Activated CD4-positive, alpha-beta T cell treated with anti-CD3 and anti-CD28 coated beads for 36 hours (primary cell): ENCODE results near the gene AFP. TPM values are rescaled to one million over a fixed set of nuclear protein-coding genes. Genes with fewer than 3 reads are reported as not detected.

Experiments
- ATAC-seq: fragments of 200-7000 bp; cut with Tn5 transposase; one replicate; pipeline ENCODE4 v1.10.0; 2021; ENCODE audit warnings: mild to moderate bottlenecking, moderate library complexity
- CTCF ChIA-PET: fragments of 350-600 bp; sonication (Branson Sonifier 250); formaldehyde crosslinking; loops from one replicate; lab custom pipeline; 2021; ENCODE audit warnings: antibody characterized with exemption; lab: Charles Lee
- POLR2A ChIA-PET: fragments of 350-600 bp; sonication (Branson Sonifier 250); formaldehyde crosslinking; loops from one replicate; lab custom pipeline; 2021; ENCODE audit warnings: antibody characterized with exemption, inconsistent platforms; lab: Charles Lee
- DNase-seq: peaks from one replicate; pipeline ENCODE4 v3.0.0-alpha.2; 2020
- H3K27ac Mint-ChIP-seq: one replicate; pipeline ENCODE4 v1.8.0; 2021; ENCODE audit warnings: mixed read lengths
- H3K27me3 Mint-ChIP-seq: one replicate; pipeline ENCODE4 v1.8.0; 2021; ENCODE audit warnings: mixed read lengths
- H3K36me3 Mint-ChIP-seq: one replicate; pipeline ENCODE4 v1.8.0; 2021; ENCODE audit warnings: low read depth, mixed read lengths
- H3K4me1 Mint-ChIP-seq: one replicate; pipeline ENCODE4 v1.8.0; 2021; ENCODE audit warnings: mixed read lengths
- H3K4me3 Mint-ChIP-seq: one replicate; pipeline ENCODE4 v1.8.0; 2021; ENCODE audit warnings: mild to moderate bottlenecking, moderate library complexity, mixed read lengths
- H3K9me3 Mint-ChIP-seq: one replicate; pipeline ENCODE4 v1.8.0; 2021; ENCODE audit warnings: low read depth, mixed read lengths
- intact Hi-C, 2 experiments: fragments of 100-400 bp; cut with DNase I in 1 of 2; cut with micrococcal nuclease in 1 of 2; formaldehyde crosslinking; loops; one replicate each; pipeline versions ENCODE4 v1.14.2 to v1.15.1; 2022 to 2024; cut with DNase I, micrococcal nuclease
- total RNA-seq, 2 experiments: library from RNA; stranded (reverse); gene quantifications; one replicate each; pipeline ENCODE4 v1.2.3, GENCODE V29; 2021

Gene AFP
- total RNA-seq, 2 experiments from 2014 or later: not detected

- DNase-seq (no peak), ATAC-seq (no peak)
- CTCF ChIA-PET: interaction anchor here (0.7 kb wide), 1 partner anchor 24 kb away, joined by 3 read pairs; no protein-coding TSS in a partner anchor
- Mint-ChIP-seq H3K27me3 (peaks cover 3% of the 10 kb centered on the region), H3K4me3 (no peak overlapping the region), H3K36me3 (no peaks in the 10 kb centered on the region), H3K27ac (no peak overlapping the region), H3K4me1 (no peaks in the 10 kb centered on the region), H3K9me3 (no peaks in the 10 kb centered on the region)
- POLR2A ChIA-PET: no interaction called here
- intact Hi-C loops: no loop called here
These were observed 29.5 kb upstream of the AFP start for GRCh38 chr4:73406548-73406875.

- H3K27ac Mint-ChIP-seq: no peak overlapping the region
- H3K36me3 Mint-ChIP-seq: no peaks in the 10 kb centered on the region
- DNase-seq (no peak), ATAC-seq (no peak)
- intact Hi-C loops: no loop called here
- H3K4me1 Mint-ChIP-seq: no peaks in the 10 kb centered on the region
- H3K4me3 Mint-ChIP-seq: no peak overlapping the region
- CTCF ChIA-PET: interaction anchor here (0.6 to 0.7 kb wide), 2 partner anchors 24 to 106 kb away, joined by 3 read pairs; no protein-coding TSS in a partner anchor
- no peaks in the 10 kb centered on the region for H3K9me3 Mint-ChIP-seq
- H3K27me3 Mint-ChIP-seq: peaks cover 3% of the 10 kb centered on the region
- POLR2A ChIA-PET: no interaction called here
These were observed 28.8 kb upstream of the AFP start for GRCh38 chr4:73407227-73407673.

- H3K4me3 Mint-ChIP-seq: no peak overlapping the region
- no peaks in the 10 kb centered on the region for H3K4me1 Mint-ChIP-seq
- ChIA-PET POLR2A (no interaction called here), CTCF (no interaction called here)
- DNase-seq (no peak), ATAC-seq (no peak)
- H3K27me3 Mint-ChIP-seq: peaks cover 3% of the 10 kb centered on the region
- no peaks in the 10 kb centered on the region for H3K9me3 Mint-ChIP-seq
- H3K27ac Mint-ChIP-seq: no peak overlapping the region
- H3K36me3 Mint-ChIP-seq: no peaks in the 10 kb centered on the region
- intact Hi-C loops: no loop called here
These were observed 27.7 kb upstream of the AFP start for GRCh38 chr4:73408181-73408867.

- H3K4me1 Mint-ChIP-seq: no peaks in the 10 kb centered on the region
- H3K36me3 Mint-ChIP-seq: no peaks in the 10 kb centered on the region
- no peak overlapping the region for H3K4me3 Mint-ChIP-seq
- intact Hi-C loops: no loop called here
- H3K27ac Mint-ChIP-seq: no peak overlapping the region
- DNase-seq (no peak), ATAC-seq (no peak)
- H3K27me3 Mint-ChIP-seq: peaks cover 3% of the 10 kb centered on the region
- H3K9me3 Mint-ChIP-seq: no peaks in the 10 kb centered on the region
- POLR2A ChIA-PET: no interaction called here
- CTCF ChIA-PET: interaction anchor here (1.0 kb wide), 1 partner anchor 37 kb away, joined by 3 read pairs; no protein-coding TSS in a partner anchor
These were observed 26.8 kb upstream of the AFP start for GRCh38 chr4:73409012-73409862.

- no peaks in the 10 kb centered on the region for H3K4me1 Mint-ChIP-seq
- H3K36me3 Mint-ChIP-seq: no peaks in the 10 kb centered on the region
- intact Hi-C loops: no loop called here
These were observed 26.0 kb upstream of the AFP start for GRCh38 chr4:73409978-73410548.

GRCh38 chr4:73410916-73411730 is 24.9 kb upstream of the AFP start:
- H3K4me3 Mint-ChIP-seq: no peak overlapping the region
- no peaks in the 10 kb centered on the region for H3K36me3 Mint-ChIP-seq
- CTCF ChIA-PET: no interaction called here
- no peaks in the 10 kb centered on the region for H3K4me1 Mint-ChIP-seq
- POLR2A ChIA-PET: no interaction called here
- H3K27ac Mint-ChIP-seq: no peak overlapping the region
- no peak for DNase-seq
- intact Hi-C loops: no loop called here
- no peak for ATAC-seq
- no peaks in the 10 kb centered on the region for H3K9me3 Mint-ChIP-seq
- peaks cover 3% of the 10 kb centered on the region for H3K27me3 Mint-ChIP-seq

More at GRCh38 chr4:73409978-73410548, 26.0 kb upstream of the AFP start:
- DNase-seq: no peak
- CTCF ChIA-PET: interaction anchor here (1.0 kb wide), 1 partner anchor 36 kb away, joined by 3 read pairs; no protein-coding TSS in a partner anchor
- Mint-ChIP-seq H3K4me3 (no peak overlapping the region), H3K27me3 (peaks cover 3% of the 10 kb centered on the region), H3K9me3 (no peaks in the 10 kb centered on the region), H3K27ac (no peak overlapping the region)
- ATAC-seq: no peak
- POLR2A ChIA-PET: no interaction called here

- intact Hi-C loops: no loop called here
- no peak overlapping the region for H3K27ac Mint-ChIP-seq
- H3K4me1 Mint-ChIP-seq: no peaks in the 10 kb centered on the region
- no peak for ATAC-seq
- ChIA-PET POLR2A (no interaction called here), CTCF (no interaction called here)
- DNase-seq: no peak
- peaks cover 3% of the 10 kb centered on the region for H3K27me3 Mint-ChIP-seq
- H3K4me3 Mint-ChIP-seq: no peak overlapping the region
- H3K9me3 Mint-ChIP-seq: no peaks in the 10 kb centered on the region
- no peaks in the 10 kb centered on the region for H3K36me3 Mint-ChIP-seq
These were observed 24.1 kb upstream of the AFP start for GRCh38 chr4:73411731-73412414.

GRCh38 chr4:73413294-73413755 is 22.7 kb upstream of the AFP start:
- no peak overlapping the region for H3K4me3 Mint-ChIP-seq
- H3K9me3 Mint-ChIP-seq: no peaks in the 10 kb centered on the region
- ChIA-PET CTCF (interaction anchor here (0.6 to 0.7 kb wide), 2 partner anchors 11 to 16 kb away, joined by 3 read pairs; no protein-coding TSS in a partner anchor), POLR2A (no interaction called here)
- no peaks in the 10 kb centered on the region for H3K4me1 Mint-ChIP-seq
- no peak for DNase-seq
- no peak overlapping the region for H3K27ac Mint-ChIP-seq
- intact Hi-C loops: no loop called here
- H3K27me3 Mint-ChIP-seq: peaks cover 3% of the 10 kb centered on the region
- no peaks in the 10 kb centered on the region for H3K36me3 Mint-ChIP-seq
- ATAC-seq: no peak

- ChIA-PET POLR2A (no interaction called here), CTCF (no interaction called here)
- peaks cover 3% of the 10 kb centered on the region for H3K27me3 Mint-ChIP-seq
- no peak overlapping the region for H3K27ac Mint-ChIP-seq
- H3K9me3 Mint-ChIP-seq: no peaks in the 10 kb centered on the region
- intact Hi-C loops: no loop called here
- ATAC-seq (no peak), DNase-seq (no peak)
- no peak overlapping the region for H3K4me3 Mint-ChIP-seq
- peaks cover 1% of the 10 kb centered on the region for H3K36me3 Mint-ChIP-seq
- no peaks in the 10 kb centered on the region for H3K4me1 Mint-ChIP-seq
These were observed 21.1 kb upstream of the AFP start for GRCh38 chr4:73414936-73415271.

GRCh38 chr4:73415807-73416238 is 20.2 kb upstream of the AFP start:
- H3K36me3 Mint-ChIP-seq: peaks cover 1% of the 10 kb centered on the region
- no peaks in the 10 kb centered on the region for H3K4me1 Mint-ChIP-seq
- DNase-seq: no peak
- no peak overlapping the region for H3K27ac Mint-ChIP-seq
- intact Hi-C loops: no loop called here
- no peak for ATAC-seq
- ChIA-PET POLR2A (no interaction called here), CTCF (interaction anchor here (0.6 kb wide), 1 partner anchor 172 kb away, joined by 5 read pairs; no protein-coding TSS in a partner anchor)
- H3K27me3 Mint-ChIP-seq: peaks cover 1% of the 10 kb centered on the region
- H3K4me3 Mint-ChIP-seq: no peak overlapping the region
- no peaks in the 10 kb centered on the region for H3K9me3 Mint-ChIP-seq
